ENCODE results near the gene FBLIM1.

FBLIM1 gene

DNA sequence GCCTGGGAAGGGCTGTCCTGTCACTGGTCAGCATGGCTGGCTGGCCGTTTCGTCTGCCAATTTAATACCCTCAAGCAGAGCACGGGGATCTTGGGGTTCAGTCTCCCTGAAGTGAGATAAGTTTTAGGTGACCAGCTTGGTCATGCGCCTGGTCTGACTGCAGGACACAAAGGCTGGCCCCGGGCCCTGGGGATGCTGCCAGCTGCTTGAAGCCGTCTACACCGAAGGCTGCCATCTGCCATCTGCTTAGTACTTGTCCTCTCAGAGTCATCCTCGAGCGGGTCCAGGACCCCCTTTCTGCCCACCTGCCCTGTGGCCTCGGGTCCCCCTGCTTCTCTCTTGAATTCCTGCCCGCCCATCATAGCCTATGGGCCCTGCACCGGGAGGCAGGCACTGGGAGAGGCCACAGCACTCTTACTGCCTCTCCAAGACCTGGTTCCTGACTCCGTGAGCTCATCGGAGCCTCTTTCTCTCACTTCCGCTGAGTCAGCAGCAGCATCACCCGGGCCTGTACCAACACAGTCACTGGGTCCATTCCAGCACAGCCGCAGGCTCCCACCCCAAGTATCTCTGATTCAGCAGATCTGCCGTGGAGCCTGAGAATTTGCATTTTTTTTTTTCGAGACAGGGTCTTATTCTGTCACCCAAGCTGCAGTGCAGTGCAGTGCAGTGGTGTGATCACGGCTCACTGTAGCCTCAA is 7.0 kb downstream of the FBLIM1 start:
- DNase-seq (ENCODE audit: low read depth in 3 of 3, low spot score in 1 of 3) = no peak

DNA sequence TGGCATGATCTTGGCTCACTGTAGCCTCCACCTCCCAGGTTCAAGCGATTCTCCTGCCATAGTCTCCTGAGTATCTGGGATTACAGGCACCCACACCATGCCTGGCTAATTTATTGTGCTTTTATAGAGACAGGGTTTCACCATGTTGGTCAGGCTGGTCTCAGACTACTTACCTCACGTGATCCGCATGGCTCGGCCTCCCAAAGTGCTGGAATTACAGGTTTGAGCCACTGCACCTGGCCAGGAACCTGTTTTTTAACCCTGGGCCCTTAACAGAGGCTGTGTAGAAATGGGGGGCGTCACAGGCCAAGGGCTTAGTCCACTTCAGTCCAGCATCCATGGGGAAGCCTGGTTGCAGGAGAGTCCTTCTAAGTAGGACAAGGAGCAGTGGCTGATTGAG is 9.3 kb downstream of the FBLIM1 start:
- no peak for DNase-seq (ENCODE audit: low read depth in 3 of 3, low spot score in 1 of 3)

DNA sequence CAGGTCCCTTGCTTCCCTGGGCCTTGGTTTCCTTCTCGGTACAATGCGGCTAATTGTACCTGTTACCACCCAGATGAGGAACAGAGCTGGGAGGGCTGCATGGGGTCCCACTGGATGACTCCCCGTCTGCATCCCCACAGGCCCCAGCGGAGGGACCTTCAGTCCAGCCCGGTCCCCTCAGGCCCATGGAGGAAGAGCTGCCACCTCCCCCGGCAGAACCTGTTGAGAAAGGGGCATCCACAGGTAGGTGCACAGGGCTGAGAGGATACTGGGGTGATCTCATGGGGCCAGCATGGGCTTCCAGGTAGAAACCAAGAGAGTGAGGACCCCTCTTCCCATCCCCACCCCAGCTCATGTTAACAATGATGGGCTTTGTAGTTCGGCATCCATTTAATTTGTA is 9.8 kb downstream of the FBLIM1 start:
- no peak for DNase-seq (ENCODE audit: low read depth in 3 of 3, low spot score in 1 of 3)

DNA sequence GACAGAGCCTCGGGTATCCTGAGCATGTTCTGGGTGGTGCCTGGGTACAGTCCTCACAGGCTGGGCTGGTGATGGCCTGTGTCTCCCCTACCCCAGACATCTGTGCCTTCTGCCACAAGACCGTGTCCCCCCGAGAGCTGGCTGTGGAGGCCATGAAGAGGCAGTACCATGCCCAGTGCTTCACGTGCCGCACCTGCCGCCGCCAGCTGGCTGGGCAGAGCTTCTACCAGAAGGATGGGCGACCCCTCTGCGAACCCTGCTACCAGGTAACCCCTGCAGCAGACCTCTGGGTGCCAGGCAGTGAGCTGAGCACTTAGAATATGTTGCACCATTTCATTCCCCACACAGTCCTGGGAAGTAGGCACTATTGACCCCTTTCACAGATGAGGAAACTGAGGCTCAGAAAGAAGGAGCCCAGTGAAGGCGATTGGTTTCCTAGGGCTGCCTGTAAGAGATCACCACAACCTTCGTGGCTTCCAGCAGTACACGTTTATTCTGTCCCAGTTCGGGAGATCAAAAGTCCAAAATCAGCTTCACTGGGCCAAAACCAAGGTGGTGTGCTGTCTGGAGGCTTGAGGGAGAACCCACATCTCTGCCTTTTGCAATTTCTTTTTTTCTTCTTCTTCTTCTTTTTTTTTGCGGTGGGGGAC is 11.8 kb downstream of the FBLIM1 start:
- DNase-seq (ENCODE audit: low read depth in 3 of 3, low spot score in 1 of 3) = no peak

DNA sequence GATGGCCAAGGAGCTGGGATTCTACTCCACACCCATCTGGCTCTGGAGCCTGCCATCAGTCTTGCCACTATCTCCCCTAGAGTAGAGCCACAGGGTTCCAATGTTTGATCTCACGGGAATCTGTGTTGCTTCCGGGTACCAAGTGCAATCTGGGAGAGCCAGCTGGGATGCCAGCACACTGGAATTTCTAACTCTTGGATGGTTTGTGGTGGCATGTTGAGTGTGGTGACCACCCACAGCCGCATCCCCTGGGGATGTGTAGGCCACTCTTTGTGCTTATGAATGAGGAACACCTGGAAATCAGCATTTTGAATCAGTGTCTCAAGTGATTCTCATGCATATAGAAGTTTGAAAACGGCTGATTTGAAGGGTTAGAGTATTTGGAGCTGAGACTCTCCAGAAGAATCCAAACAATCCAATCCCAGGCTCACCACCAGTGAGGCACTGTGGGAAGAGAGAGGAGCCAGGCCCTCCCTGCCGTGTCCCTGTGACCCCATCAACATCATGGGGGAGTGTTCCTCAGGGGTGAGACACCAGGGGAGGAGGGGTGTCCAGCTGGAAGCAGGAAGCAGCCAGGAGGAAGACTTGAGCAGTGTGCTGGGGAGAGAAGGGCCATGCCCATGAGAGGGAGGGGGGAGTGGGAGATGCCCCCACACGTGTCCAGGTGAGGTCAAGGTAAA is 13.4 kb downstream of the FBLIM1 start:
- DNase-seq (ENCODE audit: low read depth in 3 of 3, low spot score in 1 of 3) = no peak

DNA sequence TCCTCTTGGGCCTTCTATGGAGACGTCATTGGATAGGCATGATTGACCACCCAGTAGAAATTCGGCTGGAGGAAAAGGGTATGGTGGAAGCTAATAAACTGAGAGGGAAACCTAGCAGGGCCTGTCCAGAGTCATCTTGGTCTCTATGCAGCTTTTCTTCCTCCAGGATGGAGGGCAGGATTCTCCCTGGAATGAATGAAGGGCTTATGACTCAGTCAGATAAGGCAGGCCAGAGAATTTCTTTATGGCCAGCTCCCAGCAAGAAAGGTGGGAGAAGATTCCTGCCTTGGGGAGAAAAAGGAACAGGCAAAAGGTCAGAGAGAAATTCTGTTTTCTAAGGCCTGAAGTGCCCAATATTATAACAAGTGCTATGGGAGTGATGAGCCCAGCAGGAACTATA is 17.1 kb downstream of the FBLIM1 start:
- DNase-seq (ENCODE audit: low read depth in 3 of 3, low spot score in 1 of 3) = no peak

DNA sequence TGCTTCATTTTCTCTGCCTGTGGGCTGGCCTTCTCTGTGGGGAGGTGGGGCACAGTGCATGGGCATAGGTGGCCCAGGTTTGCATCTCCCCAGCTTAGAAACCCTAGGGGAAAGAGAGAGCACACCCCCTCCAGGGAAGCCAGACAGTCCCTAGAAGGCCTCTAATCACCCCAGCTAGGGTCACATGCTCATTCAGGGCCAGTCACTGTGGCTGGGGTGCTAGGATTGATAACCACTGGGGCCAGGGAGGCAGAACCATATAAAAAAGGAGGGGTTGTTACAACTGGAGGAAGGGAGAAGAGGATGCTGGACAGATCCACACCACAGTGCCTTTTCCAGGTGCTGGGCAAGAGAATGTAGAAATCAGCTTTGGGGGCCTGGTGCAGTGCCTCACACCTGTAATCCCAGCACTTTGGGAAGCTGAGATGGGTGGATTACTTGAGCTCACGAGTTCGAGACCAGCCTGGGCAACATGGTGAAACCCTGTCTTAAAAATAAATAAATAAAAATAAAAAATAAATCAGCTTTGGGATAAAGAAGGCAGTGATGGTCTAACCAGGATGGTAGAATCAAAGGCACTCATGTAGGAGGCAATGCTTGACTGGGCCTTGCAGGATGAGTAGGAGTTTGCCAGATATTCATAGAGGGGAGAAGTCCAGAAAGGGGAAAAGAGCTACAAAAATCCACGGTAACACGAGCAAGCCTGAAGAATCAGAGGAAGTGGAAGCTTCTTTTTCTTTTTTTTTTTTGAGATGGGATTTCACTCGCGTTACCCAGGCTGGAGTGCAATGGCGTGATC is 19.5 kb downstream of the FBLIM1 start:
- DNase-seq (ENCODE audit: low read depth in 3 of 3, low spot score in 1 of 3) = no peak

DNA sequence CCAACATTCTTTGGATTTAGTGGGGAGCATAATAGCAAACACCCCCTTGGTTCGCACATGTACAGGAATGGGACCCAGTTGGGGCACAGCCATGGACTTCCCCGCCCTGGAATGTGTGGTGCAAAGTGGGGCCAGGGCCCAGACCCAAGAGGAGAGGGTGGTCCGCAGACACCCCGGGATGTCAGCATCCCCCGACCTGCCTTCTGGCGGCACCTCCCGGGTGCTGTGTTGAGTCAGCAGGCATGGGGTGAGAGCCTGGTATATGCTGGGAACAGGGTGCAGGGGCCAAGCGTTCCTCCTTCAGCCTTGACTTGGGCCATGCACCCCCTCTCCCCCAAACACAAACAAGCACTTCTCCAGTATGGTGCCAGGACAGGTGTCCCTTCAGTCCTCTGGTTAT is 27.1 kb downstream of the FBLIM1 start:
- no peak for DNase-seq (ENCODE audit: low read depth in 3 of 3, low spot score in 1 of 3)

DNA sequence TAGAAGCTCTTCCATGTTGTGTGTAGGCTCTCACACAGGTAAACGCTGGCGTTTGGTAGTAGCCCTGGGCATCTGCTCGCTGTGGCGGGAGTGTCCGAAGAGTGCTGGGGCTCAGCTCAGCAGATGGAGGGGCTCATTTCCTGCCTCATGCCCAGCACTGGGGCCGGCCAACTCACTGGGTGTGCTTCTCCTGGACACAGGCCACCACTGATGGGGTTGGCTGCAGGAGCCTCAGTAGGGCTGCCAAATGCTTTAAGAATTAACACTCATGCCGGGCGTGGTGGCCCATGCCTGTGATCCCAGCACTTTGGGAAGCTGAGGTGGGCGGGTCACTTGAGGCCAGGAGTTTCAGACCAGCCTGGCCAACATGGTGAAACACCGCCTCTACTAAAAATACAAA is 28.0 kb downstream of the FBLIM1 start:
- no peak for DNase-seq (ENCODE audit: low read depth in 3 of 3, low spot score in 1 of 3)

DNA sequence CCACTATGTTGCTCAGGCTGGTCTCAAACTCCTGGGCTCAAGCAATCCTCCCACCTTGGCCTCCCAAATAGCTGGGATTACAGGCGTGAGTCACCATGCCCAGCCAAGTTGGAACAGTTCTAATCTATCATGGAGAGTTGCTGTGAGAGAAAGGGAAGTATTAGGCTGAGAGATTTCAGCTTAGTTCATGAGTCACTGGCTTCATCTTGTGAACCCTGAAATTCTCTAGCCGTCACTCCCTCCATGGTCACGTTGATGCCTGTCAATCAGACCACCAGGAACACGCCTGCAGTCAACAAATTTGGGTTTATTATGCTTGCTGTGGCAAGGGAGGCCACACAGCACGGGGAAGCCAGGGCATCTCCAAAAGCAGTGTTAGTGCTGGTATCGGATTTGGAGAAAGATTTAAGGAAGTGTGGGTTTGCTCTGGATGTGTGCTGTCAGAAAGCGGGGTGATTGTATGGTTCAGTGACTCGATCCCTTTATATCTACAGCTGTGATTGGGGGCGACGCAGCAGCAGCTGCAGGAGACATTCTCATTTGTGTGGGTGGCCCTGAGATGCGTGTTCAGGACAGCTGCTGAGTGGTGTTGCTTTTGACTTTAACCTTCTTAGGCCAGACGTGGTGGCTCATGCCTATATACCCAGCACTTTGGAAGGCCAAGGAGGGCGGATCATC is 30.2 kb downstream of the FBLIM1 start:
- no peak for DNase-seq (ENCODE audit: low read depth in 3 of 3, low spot score in 1 of 3)

DNA sequence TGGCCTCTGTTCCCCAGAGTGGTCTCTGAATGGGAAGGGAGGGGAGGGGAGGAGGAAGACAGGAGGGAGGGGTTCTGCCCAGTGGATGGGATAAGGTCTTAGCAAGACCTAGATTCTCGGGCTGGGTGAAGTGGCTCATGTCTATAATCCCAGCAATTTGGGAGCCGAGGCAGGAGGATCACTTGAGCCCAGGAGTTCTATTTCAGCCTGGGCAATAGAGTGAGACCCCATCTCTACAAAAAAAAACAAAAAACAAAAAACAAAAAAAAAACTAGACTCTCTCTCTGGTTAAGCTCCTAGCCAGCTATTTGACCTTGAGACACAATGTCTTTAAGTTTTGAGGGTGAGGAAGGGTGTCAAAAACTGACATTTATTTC is 37.5 kb downstream of the FBLIM1 start:
- DNase-seq (ENCODE audit: low read depth in 3 of 3, low spot score in 1 of 3) = no peak

DNA sequence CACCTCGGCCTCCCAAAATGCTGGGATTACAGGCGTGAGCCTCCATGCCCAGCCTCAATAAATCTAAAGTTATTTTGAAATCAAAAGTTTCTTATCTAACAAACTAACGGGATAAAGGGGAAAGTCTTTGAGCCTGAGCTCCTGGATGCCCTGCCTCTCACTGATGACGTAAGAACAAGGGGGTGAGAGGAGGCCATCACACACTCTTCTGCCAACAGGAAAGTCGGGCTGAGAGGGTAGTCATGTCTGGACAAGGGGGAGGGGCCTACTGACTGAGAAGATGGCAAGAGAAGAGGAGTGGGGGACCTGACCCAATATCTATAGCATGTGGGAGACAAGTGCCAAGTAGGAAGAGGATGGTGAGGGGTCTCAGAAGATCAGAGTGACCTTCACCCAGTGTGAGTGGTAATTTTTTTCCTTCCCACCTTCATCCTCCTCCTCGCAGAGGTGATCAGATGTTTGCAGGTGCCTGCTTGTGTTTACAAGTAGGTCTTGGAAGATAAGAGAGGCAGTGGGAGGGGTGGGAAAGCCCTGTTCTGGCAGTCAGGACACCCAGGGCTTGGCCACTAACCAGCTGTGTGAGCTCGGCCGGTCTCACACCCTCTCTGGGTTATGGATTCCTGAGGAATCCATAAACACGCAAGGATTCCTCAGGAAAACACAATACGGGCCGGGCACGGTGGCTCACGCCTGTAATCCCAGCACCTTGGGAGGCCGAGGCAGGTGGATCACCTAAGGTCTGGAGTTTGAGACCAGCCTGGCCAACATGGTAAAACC is 39.2 kb downstream of the FBLIM1 start:
- no peak for DNase-seq (ENCODE audit: low read depth in 3 of 3, low spot score in 1 of 3)

DNA sequence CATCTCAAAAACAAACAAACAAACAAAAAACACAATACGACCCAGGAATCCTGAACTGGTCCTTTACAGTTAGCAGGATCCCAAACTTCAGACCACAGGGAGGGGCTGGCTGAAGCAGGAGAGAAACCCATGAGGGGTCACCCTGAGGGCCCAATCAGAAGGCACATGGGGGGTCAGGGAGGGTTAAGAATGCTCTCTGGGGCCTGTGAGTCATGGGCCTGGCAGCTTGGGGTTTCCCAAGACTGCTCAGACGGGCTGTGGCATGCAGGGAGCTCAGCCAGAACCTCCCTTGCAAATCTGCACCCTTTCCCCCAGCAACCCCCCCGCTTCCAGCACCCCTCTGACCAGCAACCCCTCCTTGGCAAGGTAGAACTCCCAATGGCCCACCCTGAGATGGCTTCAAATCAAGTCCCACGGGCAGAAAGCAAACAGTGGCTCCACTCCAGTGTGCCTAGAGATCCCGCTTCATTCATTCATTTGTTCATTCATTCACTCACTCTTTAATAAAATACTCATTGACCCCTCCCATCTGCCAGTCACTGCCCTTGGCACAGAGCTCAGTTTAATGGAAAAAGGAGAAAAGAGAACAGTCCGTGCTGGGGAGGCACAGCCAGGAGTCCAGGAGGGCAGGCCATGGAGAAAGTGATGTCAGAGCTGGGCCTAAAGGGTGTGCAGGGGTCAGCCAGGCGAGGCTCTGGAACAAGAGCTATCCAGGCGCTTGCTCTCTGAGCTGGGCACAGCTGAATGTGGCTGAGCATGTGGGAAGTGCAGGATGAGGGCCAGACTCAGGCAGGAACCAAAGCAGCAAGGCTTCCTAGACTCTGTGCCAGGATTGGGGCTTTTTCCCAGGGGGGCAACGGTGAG is 40.6 kb downstream of the FBLIM1 start:
- no peak for DNase-seq (ENCODE audit: low read depth in 3 of 3, low spot score in 1 of 3)

DNA sequence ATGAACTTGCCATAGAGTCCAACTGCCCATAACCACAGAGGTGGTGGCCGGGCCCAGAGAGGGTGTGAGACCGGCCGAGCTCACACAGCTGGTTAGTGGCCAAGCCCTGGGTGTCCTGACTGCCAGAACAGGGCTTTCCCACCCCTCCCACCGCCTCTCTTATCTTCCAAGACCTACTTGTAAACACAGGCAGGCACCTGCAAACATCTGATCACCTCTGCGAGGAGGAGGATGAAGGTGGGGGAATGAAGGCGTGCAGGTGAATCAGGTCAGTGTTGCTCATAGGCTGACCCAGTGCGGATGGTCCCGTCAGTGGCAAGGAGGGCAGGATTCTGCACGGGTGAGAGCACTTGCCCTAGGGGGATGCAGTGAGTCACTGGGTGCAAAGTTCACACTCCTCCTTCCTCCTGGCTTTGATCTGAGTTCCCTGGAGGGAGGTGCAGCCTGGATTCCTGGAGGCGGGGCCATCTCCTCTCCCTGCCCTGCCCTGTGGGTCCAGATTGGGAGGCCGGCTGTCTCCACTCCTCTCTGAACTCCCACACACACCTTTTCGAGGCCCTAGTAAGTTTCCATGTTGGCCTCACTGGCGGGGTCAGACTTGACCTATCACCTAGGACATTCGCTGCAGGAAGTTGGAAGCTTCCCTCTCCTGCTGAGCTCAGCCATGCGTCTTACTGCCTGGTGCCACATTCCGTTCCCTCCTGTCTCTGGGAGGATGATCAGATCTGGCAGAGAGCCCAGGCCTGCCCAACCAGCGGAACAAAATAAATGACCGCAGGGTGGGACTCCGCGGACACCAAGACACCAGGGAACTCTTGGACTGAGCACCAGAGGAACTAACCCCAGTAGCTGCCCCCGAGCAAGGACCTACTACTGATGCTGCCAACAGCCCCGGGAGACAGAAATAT is 41.6 kb downstream of the FBLIM1 start:
- DNase-seq (ENCODE audit: low read depth in 3 of 3, low spot score in 1 of 3) = no peak

DNA sequence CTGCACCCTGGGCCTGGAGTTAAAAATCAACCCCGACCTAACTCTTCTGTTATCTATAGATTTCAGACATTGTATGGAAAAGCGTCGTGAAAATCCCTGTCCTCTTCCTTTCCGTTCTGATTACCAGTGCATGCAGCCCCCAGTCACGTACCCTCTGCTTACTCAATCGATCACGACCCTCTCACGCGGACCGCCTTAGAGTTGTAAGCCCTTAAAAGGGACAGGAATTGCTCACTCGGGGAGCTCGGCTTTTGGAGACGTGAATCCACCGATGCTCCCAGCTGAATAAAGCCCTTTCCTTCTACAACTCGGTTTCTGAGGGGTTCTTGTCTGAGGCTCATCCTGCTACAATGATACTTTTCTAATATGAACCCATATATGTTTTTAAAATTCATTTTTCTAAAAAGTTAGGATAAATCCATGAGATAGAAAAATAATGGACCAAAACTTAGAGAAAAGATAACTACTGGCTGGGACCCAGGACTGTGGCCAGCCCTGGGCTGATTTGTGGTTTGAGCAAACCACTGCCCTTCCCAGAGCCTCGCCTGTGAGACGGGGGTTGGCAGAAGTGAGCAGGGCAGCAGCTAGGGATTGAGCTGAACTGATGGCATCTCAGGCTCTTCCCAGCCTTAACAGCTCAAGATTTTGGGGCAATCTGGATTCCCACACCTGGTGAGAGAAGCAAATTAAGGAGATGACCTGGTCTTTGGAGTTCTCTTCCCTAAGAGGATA is 43.8 kb downstream of the FBLIM1 start:
- DNase-seq (ENCODE audit: low read depth in 3 of 3, low spot score in 1 of 3) = no peak

DNA sequence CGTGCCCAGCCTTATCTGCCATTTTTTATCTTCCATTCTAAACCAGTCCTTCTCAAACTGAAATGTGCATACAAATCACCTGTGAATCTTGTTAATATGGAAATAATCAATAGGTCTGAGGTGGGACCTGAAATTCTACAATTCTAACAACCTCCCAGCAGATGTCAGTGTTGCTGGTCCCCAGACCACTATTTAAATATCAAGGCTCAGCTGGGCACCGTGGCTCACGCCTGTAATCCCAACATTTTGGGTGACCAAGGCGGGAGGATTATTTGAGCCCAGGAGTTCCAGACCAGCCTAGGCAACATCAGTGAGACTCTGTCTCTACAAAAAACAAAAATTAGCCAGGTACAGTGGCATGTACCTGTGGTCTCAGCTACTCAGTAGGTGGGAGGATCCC is 44.8 kb downstream of the FBLIM1 start:
- no peak for DNase-seq (ENCODE audit: low read depth in 3 of 3, low spot score in 1 of 3)

DNA sequence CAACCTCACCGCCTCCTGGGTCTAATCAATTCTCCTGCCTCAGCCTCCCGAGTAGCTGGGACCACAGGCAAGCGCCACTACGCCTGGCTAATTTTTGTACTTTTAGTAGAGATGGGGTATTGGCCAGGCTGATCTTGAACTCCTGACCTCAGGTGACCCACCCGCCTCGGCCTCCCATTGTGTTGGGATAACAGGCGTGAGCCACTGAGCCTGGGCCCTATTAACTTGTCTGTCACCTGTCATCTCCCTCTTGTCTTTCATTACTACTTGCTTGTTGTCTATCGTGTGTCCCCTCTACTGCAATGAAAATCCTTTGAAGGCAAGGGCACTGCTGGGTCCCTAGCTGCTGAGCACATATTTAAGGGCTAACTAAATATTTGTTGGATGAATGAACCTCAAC is 45.5 kb downstream of the FBLIM1 start:
- no peak for DNase-seq (ENCODE audit: low read depth in 3 of 3, low spot score in 1 of 3)

DNA sequence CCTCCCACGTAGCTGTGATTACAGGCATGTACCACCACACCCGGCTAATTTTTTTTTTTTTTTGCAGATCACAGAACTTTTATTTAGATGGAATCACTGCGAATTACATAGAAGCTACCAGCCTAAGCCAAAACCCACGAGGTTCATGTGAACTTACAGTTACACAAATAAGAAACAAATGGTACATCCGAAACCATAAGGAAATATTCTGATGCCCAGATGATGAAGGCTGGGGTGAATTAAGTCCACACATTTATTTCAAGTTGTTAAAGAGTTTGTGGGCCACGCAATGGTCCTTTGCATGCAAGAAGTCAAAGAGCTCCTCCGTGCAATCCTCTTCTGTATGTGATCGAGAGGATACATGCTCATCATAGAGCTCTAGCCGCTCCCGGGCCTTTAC is 48.5 kb downstream of the FBLIM1 start:
- no peak for DNase-seq (ENCODE audit: low read depth in 3 of 3, low spot score in 1 of 3)

All from stimulated activated CD4-positive, alpha-beta T cell treated with anti-CD3 and anti-CD28 coated beads, TNF-alpha, amount 100 ng/mL, for 1 hour (primary cell).